Glutamatergic neuron (in vitro differentiated cells): ENCODE data around the gene BCO1. TPM values are rescaled to one million over a fixed set of nuclear protein-coding genes. Genes with fewer than 3 reads are reported as not detected.
"Not testable (repeated sequence)": the region's sequence is repeated elsewhere in the genome, so short reads cannot be mapped to it uniquely, and the experiment has no call there.

ENCODE experiments used
- DNase-seq: peaks from one replicate; pipeline ENCODE4 v3.0.0; 2022
- H3K27ac Mint-ChIP-seq: one replicate; pipeline ENCODE4 v1.8.0; 2020; ENCODE audit warnings: mild to moderate bottlenecking, mixed read lengths, inconsistent platforms; ENCODE audit not compliant: unreplicated experiment
- H3K27me3 Mint-ChIP-seq: one replicate; pipeline ENCODE4 v1.8.0; 2020; ENCODE audit warnings: mild to moderate bottlenecking, moderate library complexity, mixed read lengths, inconsistent platforms; ENCODE audit not compliant: unreplicated experiment
- H3K36me3 Mint-ChIP-seq: one replicate; pipeline ENCODE4 v1.8.0; 2020; ENCODE audit warnings: mild to moderate bottlenecking, mixed read lengths, inconsistent platforms; ENCODE audit not compliant: unreplicated experiment
- H3K4me1 Mint-ChIP-seq: one replicate; pipeline ENCODE4 v1.8.0; 2020; ENCODE audit warnings: mild to moderate bottlenecking, low read depth, mixed read lengths, inconsistent platforms; ENCODE audit not compliant: unreplicated experiment
- H3K4me3 Mint-ChIP-seq: one replicate; pipeline ENCODE4 v1.8.0; 2020; ENCODE audit warnings: mild to moderate bottlenecking, mixed read lengths, inconsistent platforms; ENCODE audit not compliant: unreplicated experiment
- H3K9me3 Mint-ChIP-seq: one replicate; pipeline ENCODE4 v1.8.0; 2020; ENCODE audit warnings: mild to moderate bottlenecking, moderate library complexity, mixed read lengths, inconsistent platforms; ENCODE audit not compliant: unreplicated experiment
- CTCF ChIP-seq: fragments of 200-600 bp; sonication (generic); IDR thresholded peaks from one replicate; pipeline ENCODE4 v1.5.0; 2021; ENCODE audit not compliant: partially characterized antibody, unreplicated experiment
- total RNA-seq: library from RNA; stranded (reverse); fragmentation: NEBNext Ultra II Directional; extraction: Animal tissue kit (Norgen Biotek cat#: 25700); gene quantifications from one replicate; pipeline ENCODE4 v1.2.1, GENCODE V29; 2021; ENCODE audit not compliant: unreplicated experiment

BCO1 gene
- total RNA-seq, 1 donor from 2014 or later, result not detected

GRCh38 chr16:81219151-81219550 lies 19.3 kb upstream of the BCO1 start:
- Mint-ChIP-seq H3K36me3 (no peaks in the 10 kb centered on the region), H3K4me3 (no peak overlapping the region), H3K9me3 (no peaks in the 10 kb centered on the region), H3K27me3 (no peaks in the 10 kb centered on the region), H3K4me1 (no peaks in the 10 kb centered on the region), H3K27ac (no peak overlapping the region)
- TF ChIP-seq CTCF, result no peak
- no peak for DNase-seq

- H3K4me3 Mint-ChIP-seq, result no peak overlapping the region
- peaks cover 5% of the 10 kb centered on the region for H3K4me1 Mint-ChIP-seq
- DNase-seq, result no peak
- H3K27me3 Mint-ChIP-seq, result peaks cover 6% of the 10 kb centered on the region
- no peak overlapping the region for H3K27ac Mint-ChIP-seq
- no peak for TF ChIP-seq CTCF
- H3K9me3 Mint-ChIP-seq, result no peaks in the 10 kb centered on the region
- H3K36me3 Mint-ChIP-seq, result no peaks in the 10 kb centered on the region
Measured at GRCh38 chr16:81220349-81220748, 18.1 kb upstream of the BCO1 start.

GRCh38 chr16:81221731-81222130 lies 16.8 kb upstream of the BCO1 start:
- no peak overlapping the region for H3K27ac Mint-ChIP-seq
- peaks cover 6% of the 10 kb centered on the region for H3K27me3 Mint-ChIP-seq
- no peak for DNase-seq
- no peak for TF ChIP-seq CTCF
- H3K36me3 Mint-ChIP-seq, result no peaks in the 10 kb centered on the region
- H3K4me3 Mint-ChIP-seq, result no peak overlapping the region
- no peaks in the 10 kb centered on the region for H3K9me3 Mint-ChIP-seq
- peaks cover 5% of the 10 kb centered on the region for H3K4me1 Mint-ChIP-seq

- DNase-seq, result no peak
- TF ChIP-seq CTCF, result no peak
- H3K4me3 Mint-ChIP-seq, result no peak overlapping the region
- peaks cover 5% of the 10 kb centered on the region for H3K4me1 Mint-ChIP-seq
- H3K9me3 Mint-ChIP-seq, result no peaks in the 10 kb centered on the region
- H3K27ac Mint-ChIP-seq, result peak overlapping the region; percentile 59
- peaks cover 6% of the 10 kb centered on the region for H3K27me3 Mint-ChIP-seq
- no peaks in the 10 kb centered on the region for H3K36me3 Mint-ChIP-seq
Measured at GRCh38 chr16:81224824-81225223, 13.7 kb upstream of the BCO1 start.

GRCh38 chr16:81225697-81226096 lies 12.8 kb upstream of the BCO1 start:
- DNase-seq, H3K4me1 Mint-ChIP-seq, H3K36me3 Mint-ChIP-seq, H3K9me3 Mint-ChIP-seq, H3K27me3 Mint-ChIP-seq, H3K4me3 Mint-ChIP-seq, H3K27ac Mint-ChIP-seq: not testable (repeated sequence)

GRCh38 chr16:81227785-81228184 lies 10.7 kb upstream of the BCO1 start:
- DNase-seq, result no peak
- H3K4me3 Mint-ChIP-seq, result no peak overlapping the region
- no peak for TF ChIP-seq CTCF
- no peak overlapping the region for H3K27ac Mint-ChIP-seq
- H3K4me1 Mint-ChIP-seq, result peaks cover 5% of the 10 kb centered on the region
- peaks cover 6% of the 10 kb centered on the region for H3K27me3 Mint-ChIP-seq
- no peaks in the 10 kb centered on the region for H3K9me3 Mint-ChIP-seq
- H3K36me3 Mint-ChIP-seq, result no peaks in the 10 kb centered on the region
